Immature natural killer cell (primary cell): ENCODE data around the gene RNF17. TPM values are rescaled to one million over a fixed set of nuclear protein-coding genes. Genes with fewer than 3 reads are reported as not detected.
"Not testable (repeated sequence)": the region's sequence is repeated elsewhere in the genome, so short reads cannot be mapped to it uniquely, and the experiment has no call there.

Experiments
- DNase-seq, 3 donors: peaks; one replicate each; pipeline ENCODE4 v3.0.0; 2022; ENCODE audit warnings: mixed read lengths in 1 of 3
- H3K27ac Mint-ChIP-seq, 6 donors: one replicate each; pipeline ENCODE4 v1.8.0; 2020; ENCODE audit warnings: mixed read lengths in 6 of 6, mild to moderate bottlenecking in 5 of 6, inconsistent platforms in 4 of 6, moderate library complexity in 3 of 6
- H3K27me3 Mint-ChIP-seq, 3 donors: one replicate each; pipeline ENCODE4 v1.8.0; 2020 to 2021; ENCODE audit warnings: low read depth in 3 of 3, mild to moderate bottlenecking in 3 of 3, mixed read lengths in 3 of 3, moderate library complexity in 3 of 3, inconsistent platforms in 1 of 3
- H3K36me3 Mint-ChIP-seq, 3 donors: one replicate each; pipeline ENCODE4 v1.8.0; 2020; ENCODE audit warnings: mixed read lengths in 3 of 3, inconsistent platforms in 2 of 3, mild to moderate bottlenecking in 2 of 3
- H3K4me1 Mint-ChIP-seq, 2 donors: one replicate each; pipeline ENCODE4 v1.8.0; 2020; ENCODE audit warnings: inconsistent platforms in 2 of 2, mild to moderate bottlenecking in 2 of 2, mixed read lengths in 2 of 2, moderate library complexity in 1 of 2
- H3K4me3 Mint-ChIP-seq, 5 donors: one replicate each; pipeline ENCODE4 v1.8.0; 2020; ENCODE audit warnings: mild to moderate bottlenecking in 5 of 5, mixed read lengths in 5 of 5, inconsistent platforms in 3 of 5, moderate library complexity in 3 of 5
- H3K9me3 Mint-ChIP-seq, 6 donors: one replicate each; pipeline ENCODE4 v1.8.0; 2020; ENCODE audit warnings: mild to moderate bottlenecking in 6 of 6, mixed read lengths in 6 of 6, inconsistent platforms in 4 of 6, moderate library complexity in 3 of 6
- polyA plus RNA-seq, 3 donors: library from polyadenylated mRNA; unstranded; fragments of 300-500 nt; fragmentation: Illumina TruSeq; gene quantifications; one replicate each; pipeline ENCODE4 v1.2.3, GENCODE V29; 2021

The RNF17 gene
- polyA plus RNA-seq, 3 donors from 2014 or later = not detected

DNA sequence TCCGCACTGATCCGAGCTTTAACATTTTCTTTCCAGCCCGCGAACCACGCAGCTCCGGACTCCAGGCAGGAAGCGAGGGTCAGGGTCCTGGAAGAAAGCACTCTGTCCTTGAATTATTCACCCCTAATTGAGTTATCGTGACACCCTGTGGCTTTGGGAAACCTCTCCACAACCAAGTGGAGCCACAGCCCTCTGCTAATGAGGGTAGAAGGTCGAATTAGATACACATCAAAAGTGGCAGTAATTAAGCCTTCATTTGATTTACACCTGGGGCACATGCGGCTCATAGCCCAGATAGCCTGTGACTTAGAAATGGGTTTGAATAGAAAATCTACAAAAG is 15.9 kb upstream of the RNF17 start:
- H3K36me3 Mint-ChIP-seq = no peaks in the 10 kb centered on the region
- H3K4me3 Mint-ChIP-seq = peak overlapping the region in 2 of 5 donors; percentile 29 to 36
- no peaks in the 10 kb centered on the region for H3K9me3 Mint-ChIP-seq
- peaks cover 0 to 7% of the 10 kb centered on the region in 2 donors for H3K4me1 Mint-ChIP-seq
- DNase-seq = no peak
- no peak overlapping the region for H3K27ac Mint-ChIP-seq
- peaks cover 5 to 22% (median 9%) of the 10 kb centered on the region in 3 donors for H3K27me3 Mint-ChIP-seq

DNA sequence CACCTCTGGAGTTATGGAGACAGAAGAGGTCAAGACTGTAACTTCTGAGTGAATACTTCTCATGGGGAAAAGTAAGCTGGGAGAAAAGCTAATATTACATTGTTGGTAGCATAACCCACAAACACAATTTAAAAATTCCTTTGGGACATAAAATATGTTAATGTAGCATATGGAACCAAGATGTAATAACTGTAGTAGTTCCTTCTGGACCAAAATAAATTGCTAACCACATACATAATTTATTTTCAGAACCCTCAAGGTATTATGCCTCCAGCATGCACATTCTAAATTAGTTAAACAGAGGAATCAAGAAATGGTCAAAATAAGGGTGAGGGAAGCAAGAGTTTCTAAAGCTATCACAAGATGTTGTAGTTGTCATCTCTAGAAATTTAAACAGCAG is 4.8 kb upstream of the RNF17 start:
- no peaks in the 10 kb centered on the region for H3K9me3 Mint-ChIP-seq
- no peaks in the 10 kb centered on the region for H3K36me3 Mint-ChIP-seq
- H3K4me1 Mint-ChIP-seq = no peaks in the 10 kb centered on the region
- peaks cover 0 to 18% (median 6%) of the 10 kb centered on the region in 3 donors for H3K27me3 Mint-ChIP-seq
- no peak overlapping the region for H3K4me3 Mint-ChIP-seq
- DNase-seq = no peak
- no peak overlapping the region for H3K27ac Mint-ChIP-seq

DNA sequence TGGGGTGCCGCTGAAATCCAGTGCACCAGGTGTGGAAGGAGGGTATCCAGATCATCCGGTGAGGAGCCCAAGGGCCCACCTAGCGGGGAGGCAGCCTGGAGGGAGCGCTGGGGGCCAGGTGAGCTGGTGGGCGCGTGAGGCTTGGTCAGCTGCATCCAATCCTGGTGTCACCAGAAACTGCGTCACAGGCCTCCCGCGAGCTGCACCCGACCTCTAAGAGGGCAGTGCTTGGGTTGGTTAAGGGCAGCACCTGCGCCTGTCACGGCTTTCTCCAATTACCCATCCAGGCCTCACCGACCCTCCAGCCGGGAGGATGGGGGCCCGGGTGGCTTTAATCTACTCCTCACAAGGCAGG is 284 bp downstream of the RNF17 start:
- no peaks in the 10 kb centered on the region for H3K36me3 Mint-ChIP-seq
- H3K4me1 Mint-ChIP-seq = no peaks in the 10 kb centered on the region
- no peaks in the 10 kb centered on the region for H3K9me3 Mint-ChIP-seq
- peak overlapping the region in 1 of 5 donors; percentile 13 for H3K4me3 Mint-ChIP-seq
- H3K27ac Mint-ChIP-seq = no peak overlapping the region
- DNase-seq = no peak
- peaks cover 0 to 11% (median 2%) of the 10 kb centered on the region in 3 donors for H3K27me3 Mint-ChIP-seq

DNA sequence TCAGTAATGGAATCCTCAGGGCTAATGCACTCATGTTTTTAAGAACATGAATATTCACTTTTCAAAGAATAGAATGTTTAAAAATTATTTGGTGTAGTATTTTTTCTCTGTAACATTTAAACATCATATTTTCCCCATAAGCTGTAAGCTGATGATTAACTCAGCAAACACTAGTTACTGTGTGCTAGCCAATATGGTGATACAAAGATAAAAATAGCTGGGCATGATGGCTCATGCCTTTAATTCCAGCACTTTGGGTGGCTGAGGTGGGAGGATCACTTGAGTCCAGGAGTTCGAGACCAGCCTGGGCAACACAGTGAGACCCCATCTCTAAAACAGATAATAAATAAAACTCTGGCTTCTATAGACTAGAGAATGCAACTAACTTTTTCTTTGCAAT is 13.2 kb downstream of the RNF17 start:
- Mint-ChIP-seq H3K4me3 (no peak overlapping the region), H3K4me1 (no peaks in the 10 kb centered on the region), H3K27me3 (peaks cover 2 to 6% (median 3%) of the 10 kb centered on the region in 3 donors), H3K36me3 (no peaks in the 10 kb centered on the region), H3K27ac (no peak overlapping the region), H3K9me3 (no peaks in the 10 kb centered on the region)
- no peak for DNase-seq

DNA sequence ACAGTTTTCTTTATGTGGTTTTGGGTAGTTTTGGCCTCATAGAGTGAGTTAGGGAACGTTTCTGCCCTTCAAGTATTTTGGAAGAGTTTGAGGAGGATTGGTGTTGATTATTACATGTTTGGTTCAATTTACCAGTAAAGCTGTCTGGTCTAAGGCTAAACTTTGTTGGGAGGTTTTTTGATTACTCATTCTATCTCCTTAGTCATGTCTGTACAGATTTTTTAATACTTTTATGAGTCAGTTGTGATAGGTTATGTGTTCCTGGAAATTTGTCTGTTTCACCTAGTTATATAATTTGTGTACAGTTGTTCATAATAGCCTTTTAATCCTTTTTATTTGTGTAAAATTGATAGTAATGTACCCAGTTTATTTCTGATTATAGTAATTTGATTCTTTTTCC is 20.4 kb downstream of the RNF17 start:
- H3K27ac Mint-ChIP-seq = no peak overlapping the region
- H3K27me3 Mint-ChIP-seq = peaks cover 12 to 16% (median 12%) of the 10 kb centered on the region in 3 donors
- DNase-seq = no peak
- no peaks in the 10 kb centered on the region for H3K4me1 Mint-ChIP-seq
- H3K4me3 Mint-ChIP-seq = no peak overlapping the region
- peaks cover 0 to 9% (median 3%) of the 10 kb centered on the region in 6 donors for H3K9me3 Mint-ChIP-seq
- H3K36me3 Mint-ChIP-seq = no peaks in the 10 kb centered on the region

DNA sequence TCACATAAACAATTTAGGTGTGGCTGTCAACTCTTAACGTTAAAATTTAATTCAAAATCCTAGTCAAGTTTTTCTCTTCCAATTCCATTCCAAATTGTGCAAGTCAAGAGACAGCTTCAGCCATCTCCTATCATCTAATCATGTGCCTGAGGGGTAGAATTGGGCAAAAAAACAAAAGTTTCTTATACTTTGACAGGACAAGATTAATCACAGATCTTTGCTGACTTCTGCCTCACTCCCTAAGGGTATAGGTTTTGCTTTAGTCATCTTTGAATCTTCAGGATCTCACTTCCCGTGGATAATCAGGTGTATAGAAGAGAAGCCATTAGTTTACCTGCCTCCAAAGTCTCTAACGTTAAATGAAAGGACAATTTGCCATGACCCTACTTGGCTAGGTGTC is 24.6 kb downstream of the RNF17 start:
- H3K4me3 Mint-ChIP-seq = no peak overlapping the region
- peaks cover 0 to 9% (median 3%) of the 10 kb centered on the region in 6 donors for H3K9me3 Mint-ChIP-seq
- H3K27me3 Mint-ChIP-seq = peaks cover 8 to 15% (median 14%) of the 10 kb centered on the region in 3 donors
- no peaks in the 10 kb centered on the region for H3K36me3 Mint-ChIP-seq
- H3K4me1 Mint-ChIP-seq = no peaks in the 10 kb centered on the region
- no peak overlapping the region for H3K27ac Mint-ChIP-seq
- DNase-seq = no peak

DNA sequence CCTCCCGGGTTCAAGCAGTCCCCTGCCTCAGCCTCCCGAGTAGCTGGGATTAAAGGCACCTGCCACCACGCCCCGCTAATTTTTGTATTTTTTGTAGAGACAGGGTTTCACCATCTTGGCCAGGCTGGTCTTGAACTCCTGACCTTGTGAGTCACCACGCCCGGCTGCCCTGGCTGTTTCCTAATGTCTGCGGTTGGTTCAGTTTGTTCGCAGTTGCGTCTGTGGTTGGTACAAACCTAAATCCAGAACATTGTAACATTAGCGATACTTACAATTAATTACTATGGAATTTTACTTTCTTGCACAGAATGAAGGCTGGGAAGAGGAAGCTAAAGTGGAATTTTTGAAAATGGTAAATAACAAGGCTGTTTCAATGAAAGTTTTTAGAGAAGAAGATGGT is 38.1 kb downstream of the RNF17 start:
- no peak for DNase-seq
- Mint-ChIP-seq H3K4me1 (no peaks in the 10 kb centered on the region), H3K9me3 (no peaks in the 10 kb centered on the region), H3K27me3 (peaks cover 3 to 6% (median 3%) of the 10 kb centered on the region in 3 donors), H3K36me3 (no peaks in the 10 kb centered on the region), H3K27ac (no peak overlapping the region), H3K4me3 (no peak overlapping the region)

DNA sequence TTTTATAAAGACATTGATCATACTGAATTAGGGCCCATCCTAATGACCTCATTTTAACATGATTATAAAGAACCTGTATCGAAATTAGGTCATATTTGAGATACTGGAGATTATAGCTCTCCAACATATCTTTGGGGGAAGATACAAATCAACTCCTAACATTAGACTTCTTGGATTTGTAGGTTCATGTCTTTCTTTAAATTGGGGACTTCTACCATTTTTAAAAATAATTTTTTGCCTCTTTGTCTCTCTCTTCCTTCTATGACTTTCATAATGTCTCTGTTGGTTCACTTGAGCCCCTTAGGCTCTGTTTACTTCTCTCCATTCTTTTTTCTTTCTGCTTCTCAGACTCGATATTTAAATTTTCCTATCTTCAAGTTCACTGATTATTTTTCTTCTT is 57.2 kb downstream of the RNF17 start:
- no peak overlapping the region for H3K4me3 Mint-ChIP-seq
- H3K27ac Mint-ChIP-seq = no peak overlapping the region
- no peaks in the 10 kb centered on the region for H3K4me1 Mint-ChIP-seq
- no peak for DNase-seq
- H3K27me3 Mint-ChIP-seq = peaks cover 0 to 10% (median 2%) of the 10 kb centered on the region in 3 donors
- H3K36me3 Mint-ChIP-seq = no peaks in the 10 kb centered on the region
- peaks cover 0 to 7% (median under 1%) of the 10 kb centered on the region in 6 donors for H3K9me3 Mint-ChIP-seq

DNA sequence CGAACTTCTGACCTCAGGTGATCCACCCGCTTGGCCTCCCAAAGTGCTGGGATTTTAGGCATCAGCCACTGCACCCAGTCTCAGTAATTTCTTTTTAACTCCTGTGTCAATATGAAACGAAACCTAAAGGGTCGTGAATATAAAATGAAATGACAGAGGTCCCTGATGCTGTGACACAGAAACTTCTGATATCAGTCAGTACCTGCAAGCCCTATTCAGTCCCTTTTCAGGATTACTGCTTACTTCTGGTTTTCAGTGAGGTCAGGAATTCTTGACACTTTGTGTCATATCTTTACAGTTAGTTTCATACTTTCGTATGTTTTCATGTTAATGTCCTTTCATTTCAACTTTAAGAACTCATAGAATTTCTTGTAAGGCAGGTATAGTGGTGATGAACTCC is 58.7 kb downstream of the RNF17 start:
- Mint-ChIP-seq H3K27ac (no peak overlapping the region), H3K9me3 (peaks cover 0 to 7% (median under 1%) of the 10 kb centered on the region in 6 donors), H3K4me3 (no peak overlapping the region), H3K36me3 (no peaks in the 10 kb centered on the region), H3K27me3 (peaks cover 0 to 9% (median 2%) of the 10 kb centered on the region in 3 donors), H3K4me1 (no peaks in the 10 kb centered on the region)
- DNase-seq = no peak

DNA sequence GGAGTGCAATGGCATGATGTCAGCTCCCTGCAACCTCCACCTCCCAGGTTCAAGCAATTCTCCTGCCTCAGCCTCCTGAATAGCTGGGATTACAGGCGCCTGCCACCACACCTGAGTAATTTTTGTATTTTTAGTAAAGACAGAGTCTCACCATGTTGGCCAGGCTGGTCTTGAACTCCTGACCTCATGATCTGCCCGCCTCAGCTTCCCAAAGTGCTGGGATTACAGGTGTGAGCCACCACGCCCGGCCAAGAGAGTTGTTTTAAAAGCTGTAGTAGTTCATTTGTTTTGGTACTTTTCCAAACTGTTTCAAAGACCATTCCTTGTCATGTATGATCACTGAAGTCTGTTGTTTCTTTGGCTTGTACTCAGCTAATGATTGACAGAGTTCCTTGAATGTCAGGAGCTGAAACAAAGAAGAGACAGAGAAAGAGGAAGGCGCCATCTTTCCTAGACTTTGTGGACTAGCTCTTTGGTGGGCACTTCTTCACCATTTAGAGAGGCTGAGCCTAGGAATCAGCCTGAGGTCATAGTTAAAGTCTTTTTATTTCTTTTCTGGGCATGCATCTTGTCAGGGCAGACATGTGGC is 59.2 kb downstream of the RNF17 start:
- not testable (repeated sequence) for H3K4me1 Mint-ChIP-seq, H3K36me3 Mint-ChIP-seq, H3K27ac Mint-ChIP-seq, H3K4me3 Mint-ChIP-seq, DNase-seq, H3K27me3 Mint-ChIP-seq, H3K9me3 Mint-ChIP-seq

DNA sequence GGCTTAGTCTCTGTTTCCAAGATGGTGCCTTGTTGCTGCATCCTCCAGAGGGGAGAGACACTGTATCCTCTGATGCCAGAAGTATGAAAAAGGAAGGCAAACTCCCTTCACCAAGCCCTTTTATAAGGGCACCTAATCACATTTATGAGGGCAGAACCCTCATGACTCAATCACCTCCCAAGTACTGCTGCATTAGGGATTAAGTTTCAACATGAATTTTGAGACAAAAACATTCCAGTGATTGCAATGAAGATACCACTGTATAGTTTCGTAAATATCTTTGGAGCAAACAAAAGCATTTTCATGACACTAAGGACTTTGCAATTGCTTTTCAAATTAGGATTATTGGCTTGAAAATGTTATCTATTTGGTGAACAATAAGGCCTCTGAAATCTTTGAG is 63.8 kb downstream of the RNF17 start:
- Mint-ChIP-seq H3K27me3 (peaks cover 0 to 3% (median 3%) of the 10 kb centered on the region in 3 donors), H3K4me3 (no peak overlapping the region), H3K9me3 (no peaks in the 10 kb centered on the region), H3K36me3 (no peaks in the 10 kb centered on the region), H3K4me1 (no peaks in the 10 kb centered on the region), H3K27ac (no peak overlapping the region)
- no peak for DNase-seq

DNA sequence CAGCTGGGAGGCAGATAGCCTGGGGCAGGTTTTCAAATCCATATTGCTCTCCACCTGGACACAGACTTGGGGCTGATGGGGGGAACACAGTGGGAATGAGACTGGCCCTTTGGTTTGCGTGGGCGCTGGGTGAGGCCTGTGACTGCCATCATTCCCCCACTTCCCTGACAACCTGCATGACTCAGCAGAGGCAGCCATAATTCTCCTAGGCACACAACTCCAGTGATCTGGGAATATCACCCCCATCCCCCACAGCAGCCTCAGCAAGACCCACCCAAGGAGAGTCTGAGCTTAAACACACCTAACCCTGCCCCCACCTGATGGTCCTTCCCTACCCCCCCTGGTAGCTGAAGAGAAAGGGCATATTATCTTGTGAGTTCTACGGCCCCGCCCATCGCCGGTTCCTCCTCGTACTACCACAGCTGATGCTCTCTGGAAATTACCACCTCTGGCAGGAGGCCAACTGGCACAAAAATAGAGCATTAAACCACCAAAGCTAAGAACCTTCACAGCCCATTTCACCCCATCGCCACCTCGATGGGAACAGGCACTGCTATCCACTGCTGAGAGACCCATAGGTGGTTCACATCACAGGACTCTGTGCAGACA is 71.0 kb downstream of the RNF17 start:
- no peak overlapping the region for H3K27ac Mint-ChIP-seq
- H3K4me1 Mint-ChIP-seq = no peaks in the 10 kb centered on the region
- no peaks in the 10 kb centered on the region for H3K36me3 Mint-ChIP-seq
- no peak overlapping the region for H3K4me3 Mint-ChIP-seq
- H3K27me3 Mint-ChIP-seq = peaks cover 0 to 15% (median 3%) of the 10 kb centered on the region in 3 donors
- H3K9me3 Mint-ChIP-seq = no peaks in the 10 kb centered on the region
- no peak for DNase-seq

DNA sequence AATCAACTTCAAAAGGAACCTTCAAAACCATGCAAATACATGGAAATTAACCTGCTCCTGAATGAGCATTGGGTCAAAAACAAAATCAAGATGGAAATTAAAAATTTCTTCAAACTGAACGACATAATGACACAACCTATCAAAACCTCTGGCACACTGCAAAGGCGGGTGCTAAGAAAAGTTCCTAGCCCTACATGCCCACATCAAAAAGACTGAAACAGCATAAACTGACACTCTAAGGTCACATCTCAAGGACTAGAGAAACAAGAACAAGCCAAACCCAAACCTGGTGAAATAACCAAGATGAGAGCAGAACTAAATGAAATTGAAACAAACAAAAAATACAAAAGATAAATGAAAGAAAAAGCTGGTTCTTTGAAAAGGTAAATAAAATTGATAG is 73.6 kb downstream of the RNF17 start:
- not testable (repeated sequence) for H3K9me3 Mint-ChIP-seq, H3K27ac Mint-ChIP-seq, H3K4me3 Mint-ChIP-seq, H3K36me3 Mint-ChIP-seq, H3K4me1 Mint-ChIP-seq
- DNase-seq = peak in 1 of 3 donors; percentile 2
- peaks cover 0 to 15% (median 3%) of the 10 kb centered on the region in 3 donors for H3K27me3 Mint-ChIP-seq

DNA sequence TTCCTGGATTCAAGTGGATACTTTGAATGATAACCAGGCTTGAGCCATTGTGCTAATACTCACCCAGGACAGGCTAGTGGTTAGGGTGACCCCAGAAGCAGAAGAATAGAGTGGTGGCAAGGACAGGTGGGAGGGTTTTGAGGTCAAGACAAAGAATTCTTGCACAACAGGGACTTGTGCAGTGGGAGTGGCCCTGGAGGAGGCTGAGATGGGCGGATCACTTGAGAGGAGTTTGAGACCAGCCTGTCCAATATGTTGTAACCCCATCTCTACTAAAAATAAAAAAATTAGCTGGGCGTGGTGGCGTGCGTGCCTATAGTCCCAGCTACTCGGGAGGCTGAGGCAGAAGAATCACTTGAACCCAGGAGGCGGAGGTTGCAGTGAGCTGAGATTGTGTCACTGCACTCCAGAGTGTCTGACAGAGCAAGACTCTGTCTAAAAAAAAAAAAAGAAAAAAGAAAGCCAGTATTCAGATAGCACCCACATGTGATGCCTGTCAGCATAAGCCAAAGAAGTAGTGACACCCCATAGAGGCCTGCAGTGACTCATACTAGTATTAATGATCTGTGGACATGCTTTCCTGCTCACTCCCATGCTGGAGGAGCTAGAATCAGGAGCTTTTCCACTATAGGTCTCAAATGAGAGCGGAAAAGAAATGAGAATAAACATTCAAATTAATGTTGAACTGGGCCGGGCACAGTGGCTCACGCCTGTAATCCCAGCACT is 78.7 kb downstream of the RNF17 start:
- Mint-ChIP-seq H3K9me3 (no peaks in the 10 kb centered on the region), H3K27me3 (peaks cover 2 to 3% (median 3%) of the 10 kb centered on the region in 3 donors), H3K27ac (no peak overlapping the region), H3K4me1 (no peaks in the 10 kb centered on the region), H3K36me3 (no peaks in the 10 kb centered on the region), H3K4me3 (no peak overlapping the region)
- no peak for DNase-seq
